ENCODE results near the gene MAML1. TPM values are rescaled to one million over a fixed set of nuclear protein-coding genes. Genes with fewer than 3 reads are reported as not detected.
A peak's percentile ranks its signal among the peaks of the same experiment; 100 is the strongest.

The MAML1 gene
- total and polyA plus RNA-seq, 10 of the 15 experiments (the other 5 are each of a cell fraction or from before 2014, with no cell fraction given), result 0.42 to 23.9 (median 7.3) TPM

DNA sequence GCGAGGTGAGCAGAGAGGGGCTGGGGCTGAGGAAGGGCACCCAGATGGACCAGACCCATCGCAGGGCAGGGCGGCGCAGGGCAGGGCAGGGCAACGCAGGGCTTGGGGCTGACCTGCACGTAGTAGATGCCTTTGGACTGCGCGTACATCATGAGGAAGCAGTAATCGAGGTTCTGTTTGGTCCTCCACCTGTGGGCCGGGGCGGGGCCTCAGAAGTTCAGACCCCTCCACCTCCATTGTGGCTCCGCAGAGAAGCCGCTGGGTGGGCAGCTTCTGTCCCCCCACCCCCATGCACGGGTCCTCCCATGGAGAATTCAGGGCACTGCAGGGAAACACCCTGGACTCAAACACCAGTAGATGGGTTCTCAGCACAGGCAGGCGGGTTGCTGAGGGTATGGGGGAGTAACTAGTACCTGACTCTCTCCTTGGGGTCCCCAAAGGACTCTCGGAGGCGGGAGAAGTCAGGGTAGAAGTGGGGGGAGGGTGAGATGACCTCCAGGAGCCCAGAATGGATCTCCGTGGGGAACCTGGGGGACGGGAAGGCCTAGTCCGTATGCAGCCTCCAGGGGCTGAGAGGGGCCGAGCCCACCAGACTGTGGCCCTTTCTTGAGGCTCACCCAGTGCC is 67.6 kb downstream of the MAML1 start:
- Histone ChIP-seq H3K9ac (ENCODE audit: control insufficient read depth, insufficient read depth, low read length) (no peak overlapping the region), H3K4me2 (ENCODE audit: control insufficient read depth, insufficient read depth) (no peak overlapping the region), H3K27ac (ENCODE audit: control insufficient read depth, insufficient read depth) (no peak overlapping the region), H2AFZ (ENCODE audit: control insufficient read depth, low read depth, low read length) (no peak overlapping the region), H3K4me1 (ENCODE audit: control insufficient read depth, insufficient read depth, low read length) (peaks cover 19% of the 10 kb centered on the region), H3K36me3 (ENCODE audit: control insufficient read depth in 2 of 2, insufficient read depth in 2 of 2, low read length in 1 of 2) (peaks cover 0 to 13% of the 10 kb centered on the region in 2 experiments; a peak in 2 of 4 replicates), H4K20me1 (ENCODE audit: control insufficient read depth, insufficient read depth) (no peaks in the 10 kb centered on the region), H3K4me3 (no peak overlapping the region), H3K9me3 (replicated peaks; ENCODE audit: control insufficient read depth, insufficient read depth, low read length) (no peaks in the 10 kb centered on the region), H3K27me3 (replicated peaks in 1 of 2; ENCODE audit: control insufficient read depth in 2 of 2, insufficient read depth in 2 of 2, low read length in 1 of 2) (no peaks in the 10 kb centered on the region), H3K79me2 (ENCODE audit: control insufficient read depth, insufficient read depth, low read length) (peaks cover 16% of the 10 kb centered on the region)
- 85% methylated on average over 21 of the region's 21 CpGs for WGBS (ENCODE audit: insufficient coverage, insufficient replicate concordance, low lambda C conversion rate, missing lambda C conversion rate)
- SMC1A ChIA-PET (ENCODE audit: uncharacterized antibody, unreplicated experiment), result no interaction called here
- RAD21 ChIA-PET (ENCODE audit: unreplicated experiment), result no interaction called here
- peak; percentile 0; the same call in 1 of the 2 replicates for TF ChIP-seq POLR2A (IDR thresholded peaks at IDR 0.05; ENCODE audit: low read depth, low read length)
- no peak for TF ChIP-seq WRNIP1 (IDR thresholded peaks at IDR 0.05; ENCODE audit: borderline replicate concordance, low read depth, low read length)
- POLR2A ChIA-PET, result no interaction called here
- CTCF ChIA-PET, result interaction anchor here (3.1 to 3.2 kb wide), 2 partner anchors 57 to 106 kb away, joined by 13 to 19 read pairs; partner anchors contain the start of gene MRNIP
- BruUV-seq (replicated peaks), result no TSS peak
- no peak for ATAC-seq
- in situ Hi-C loops (cut with MboI), result loop anchor here (5.0 to 25.0 kb wide), 2 partner anchors 112 to 1012 kb away; partner anchors contain the start of gene MGAT1
- no peak for DNase-seq (ENCODE audit: low read depth, low spot score)
- FAIRE-seq, result no peak
- intact Hi-C loops (cut with micrococcal nuclease; ENCODE audit: unreplicated experiment), result loop anchor here (2.0 kb wide), 1 partner anchor 291 kb away; no protein-coding TSS in a partner anchor

DNA sequence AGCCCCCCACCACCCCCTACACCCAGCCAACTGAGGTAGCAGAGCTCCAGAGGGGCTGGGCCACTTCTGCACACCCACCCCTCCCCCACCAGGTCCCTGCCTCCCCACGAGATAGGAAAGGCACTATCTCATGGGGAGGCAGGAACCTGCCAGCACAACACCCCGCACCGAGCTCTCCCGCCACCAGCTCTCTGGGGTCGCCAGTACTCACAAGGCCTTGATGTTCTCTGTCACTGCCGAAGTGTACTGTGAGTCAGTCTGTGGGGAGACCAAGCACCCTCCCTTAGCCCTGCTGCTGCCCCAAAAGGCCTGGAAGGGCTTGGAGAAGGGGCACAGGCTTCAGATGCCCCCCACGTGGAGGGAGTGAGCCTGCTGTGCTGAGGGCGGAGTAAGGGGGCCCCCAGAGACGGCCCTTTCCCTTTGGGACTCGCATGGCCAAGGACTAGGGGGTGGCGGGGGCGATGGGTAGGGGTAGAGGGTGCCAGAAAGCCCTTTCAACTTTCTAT is 68.1 kb downstream of the MAML1 start:
- Histone ChIP-seq H2AFZ (ENCODE audit: control insufficient read depth, low read depth, low read length) (no peak overlapping the region), H3K9me3 (replicated peaks; ENCODE audit: control insufficient read depth, insufficient read depth, low read length) (no peaks in the 10 kb centered on the region), H3K9ac (ENCODE audit: control insufficient read depth, insufficient read depth, low read length) (no peak overlapping the region), H3K27ac (ENCODE audit: control insufficient read depth, insufficient read depth) (no peak overlapping the region), H4K20me1 (ENCODE audit: control insufficient read depth, insufficient read depth) (no peaks in the 10 kb centered on the region), H3K79me2 (ENCODE audit: control insufficient read depth, insufficient read depth, low read length) (peaks cover 22% of the 10 kb centered on the region), H3K4me3 (no peak overlapping the region), H3K4me1 (ENCODE audit: control insufficient read depth, insufficient read depth, low read length) (peaks cover 16% of the 10 kb centered on the region), H3K27me3 (replicated peaks in 1 of 2; ENCODE audit: control insufficient read depth in 2 of 2, insufficient read depth in 2 of 2, low read length in 1 of 2) (no peaks in the 10 kb centered on the region), H3K36me3 (ENCODE audit: control insufficient read depth in 2 of 2, insufficient read depth in 2 of 2, low read length in 1 of 2) (peaks cover 0 to 13% of the 10 kb centered on the region in 2 experiments; a peak in 2 of 4 replicates), H3K4me2 (ENCODE audit: control insufficient read depth, insufficient read depth) (no peak overlapping the region)
- ChIA-PET SMC1A (ENCODE audit: uncharacterized antibody, unreplicated experiment) (no interaction called here), CTCF (interaction anchor here (1.0 to 3.2 kb wide), 5 partner anchors 20 to 108 kb away, joined by 3 to 19 read pairs (median 9); partner anchors contain the start of genes MRNIP and SQSTM1), POLR2A (no interaction called here), RAD21 (ENCODE audit: unreplicated experiment) (no interaction called here)
- ATAC-seq (no peak), FAIRE-seq (no peak), DNase-seq (ENCODE audit: low read depth, low spot score) (no peak)
- in situ Hi-C loops (cut with MboI), result loop anchor here (5.0 to 25.0 kb wide), 2 partner anchors 112 to 1012 kb away; partner anchors contain the start of gene MGAT1
- 78% methylated on average over 10 of the region's 12 CpGs for WGBS (ENCODE audit: insufficient coverage, insufficient replicate concordance, low lambda C conversion rate, missing lambda C conversion rate)
- TF ChIP-seq, protein P1, sequence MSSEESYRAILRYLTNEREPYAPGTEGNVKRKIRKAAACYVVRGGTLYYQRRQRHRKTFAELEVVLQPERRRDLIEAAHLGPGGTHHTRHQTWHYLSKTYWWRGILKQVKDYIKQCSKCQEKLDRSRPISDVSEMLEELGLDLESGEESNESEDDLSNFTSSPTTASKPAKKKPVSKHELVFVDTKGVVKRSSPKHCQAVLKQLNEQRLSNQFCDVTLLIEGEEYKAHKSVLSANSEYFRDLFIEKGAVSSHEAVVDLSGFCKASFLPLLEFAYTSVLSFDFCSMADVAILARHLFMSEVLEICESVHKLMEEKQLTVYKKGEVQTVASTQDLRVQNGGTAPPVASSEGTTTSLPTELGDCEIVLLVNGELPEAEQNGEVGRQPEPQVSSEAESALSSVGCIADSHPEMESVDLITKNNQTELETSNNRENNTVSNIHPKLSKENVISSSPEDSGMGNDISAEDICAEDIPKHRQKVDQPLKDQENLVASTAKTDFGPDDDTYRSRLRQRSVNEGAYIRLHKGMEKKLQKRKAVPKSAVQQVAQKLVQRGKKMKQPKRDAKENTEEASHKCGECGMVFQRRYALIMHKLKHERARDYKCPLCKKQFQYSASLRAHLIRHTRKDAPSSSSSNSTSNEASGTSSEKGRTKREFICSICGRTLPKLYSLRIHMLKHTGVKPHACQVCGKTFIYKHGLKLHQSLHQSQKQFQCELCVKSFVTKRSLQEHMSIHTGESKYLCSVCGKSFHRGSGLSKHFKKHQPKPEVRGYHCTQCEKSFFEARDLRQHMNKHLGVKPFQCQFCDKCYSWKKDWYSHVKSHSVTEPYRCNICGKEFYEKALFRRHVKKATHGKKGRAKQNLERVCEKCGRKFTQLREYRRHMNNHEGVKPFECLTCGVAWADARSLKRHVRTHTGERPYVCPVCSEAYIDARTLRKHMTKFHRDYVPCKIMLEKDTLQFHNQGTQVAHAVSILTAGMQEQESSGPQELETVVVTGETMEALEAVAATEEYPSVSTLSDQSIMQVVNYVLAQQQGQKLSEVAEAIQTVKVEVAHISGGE (CRISPR knock-in tag; IDR thresholded peaks at IDR 0.05), result no peak
- no peak for TF ChIP-seq SMC3 (IDR thresholded peaks at IDR 0.05; ENCODE audit: borderline replicate concordance, low read length)
- no TSS peak for BruUV-seq (replicated peaks)
- intact Hi-C loops (cut with micrococcal nuclease; ENCODE audit: unreplicated experiment), result loop anchor here (2.0 kb wide), 1 partner anchor 290 kb away; no protein-coding TSS in a partner anchor
